GM21786 (cell line): Measurements from ENCODE around the gene RASA3.

ENCODE experiments used
- ATAC-seq: cut with Tn5 transposase; IDR thresholded peaks from one replicate; pipeline ENCODE4 v1.9.1; 2021; ENCODE audit not compliant: unreplicated experiment

Gene RASA3

GRCh38 chr13:114039471-114040141 is 92.8 kb downstream of the RASA3 start:
- ATAC-seq: no peak

GRCh38 chr13:114038900-114039299 is 93.5 kb downstream of the RASA3 start:
- no peak for ATAC-seq

DNA sequence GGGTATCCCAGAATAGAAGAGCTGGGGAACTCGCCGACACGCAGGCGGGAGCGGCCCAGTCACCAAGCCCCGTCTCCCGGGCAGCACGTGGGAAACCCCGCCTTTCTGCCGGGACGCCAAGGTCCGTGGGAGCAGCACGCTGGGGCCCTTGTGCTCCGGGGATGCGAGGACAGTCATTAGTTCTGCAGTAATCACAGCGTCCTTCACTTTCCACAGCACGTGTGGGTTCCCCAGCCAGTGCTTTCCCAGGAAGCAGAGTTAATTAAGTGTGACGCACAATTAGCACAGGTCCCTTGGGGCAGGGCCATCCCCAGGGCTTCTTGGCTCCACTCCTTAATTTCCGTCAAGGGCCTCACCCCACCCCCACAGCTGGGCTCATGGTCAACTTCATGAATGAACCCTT is 94.2 kb downstream of the RASA3 start:
- no peak for ATAC-seq

GRCh38 chr13:114037674-114038073 is 94.7 kb downstream of the RASA3 start:
- ATAC-seq: no peak

DNA sequence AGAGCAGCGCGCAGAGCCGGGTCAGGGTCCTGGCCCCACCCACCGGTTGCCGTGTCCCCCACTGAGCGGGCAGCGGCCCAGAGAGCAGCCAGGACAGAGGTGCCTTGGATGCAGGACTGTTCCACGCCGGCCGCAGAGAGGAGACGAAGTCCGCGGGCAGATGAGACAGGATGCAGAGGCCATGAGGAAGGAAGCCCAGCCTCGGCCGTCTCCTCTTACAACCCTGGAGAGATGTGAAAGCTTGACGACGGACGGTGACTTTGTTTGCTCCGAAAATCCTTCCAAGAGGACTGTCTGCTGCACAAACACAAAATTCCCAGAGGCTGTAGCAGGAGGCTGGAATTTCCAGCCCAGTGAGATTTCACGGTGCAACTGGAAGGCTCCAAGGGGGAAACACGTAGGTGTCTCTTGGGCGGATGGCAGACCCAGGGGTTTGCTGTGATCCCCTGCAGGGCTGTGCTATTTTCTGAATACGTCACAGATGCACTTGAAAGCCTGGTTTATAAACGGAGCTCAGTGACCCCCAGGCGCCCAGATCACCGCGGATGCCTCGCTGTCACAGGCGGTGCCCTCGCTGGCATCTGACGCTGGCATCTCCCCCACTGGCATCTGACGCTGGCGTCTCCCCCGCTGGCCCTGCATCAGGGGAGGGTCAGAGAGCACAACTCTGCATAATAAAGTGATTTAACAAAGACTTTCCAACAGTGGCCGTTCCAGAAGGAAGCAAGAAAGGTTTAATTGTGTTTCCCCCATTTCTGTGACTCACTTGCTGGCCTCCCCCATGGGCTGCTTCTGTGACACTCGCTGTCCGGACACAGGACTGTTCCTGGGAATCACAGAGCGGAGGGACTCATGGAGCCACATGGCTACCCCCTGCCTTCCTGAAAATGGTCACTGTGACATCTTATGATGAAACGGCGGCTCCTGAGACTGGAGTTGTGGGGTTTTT is 96.6 kb downstream of the RASA3 start:
- ATAC-seq: no peak

- ATAC-seq: no peak
Observed at GRCh38 chr13:114035186-114035582, 97.2 kb downstream of the RASA3 start.

DNA sequence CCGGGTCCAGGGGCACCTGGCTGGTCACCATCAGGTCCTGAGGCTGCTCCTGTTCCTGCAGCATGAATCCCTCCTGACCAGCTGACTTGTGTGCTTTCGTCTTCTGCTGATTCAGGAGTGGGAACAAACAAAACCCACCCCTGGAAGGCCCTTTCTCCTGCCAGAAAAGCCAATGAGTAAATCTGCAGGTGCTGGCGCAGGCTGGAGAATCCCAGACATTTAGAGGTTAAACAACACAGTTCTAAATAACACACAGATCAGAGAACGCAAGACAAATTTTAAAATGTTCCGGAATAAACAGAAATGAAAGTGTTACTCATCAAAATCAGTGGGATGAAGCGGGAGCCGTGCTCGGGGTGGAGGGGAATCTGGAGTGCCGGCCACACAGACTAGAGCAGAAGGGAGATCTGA is 97.9 kb downstream of the RASA3 start:
- no peak for ATAC-seq

DNA sequence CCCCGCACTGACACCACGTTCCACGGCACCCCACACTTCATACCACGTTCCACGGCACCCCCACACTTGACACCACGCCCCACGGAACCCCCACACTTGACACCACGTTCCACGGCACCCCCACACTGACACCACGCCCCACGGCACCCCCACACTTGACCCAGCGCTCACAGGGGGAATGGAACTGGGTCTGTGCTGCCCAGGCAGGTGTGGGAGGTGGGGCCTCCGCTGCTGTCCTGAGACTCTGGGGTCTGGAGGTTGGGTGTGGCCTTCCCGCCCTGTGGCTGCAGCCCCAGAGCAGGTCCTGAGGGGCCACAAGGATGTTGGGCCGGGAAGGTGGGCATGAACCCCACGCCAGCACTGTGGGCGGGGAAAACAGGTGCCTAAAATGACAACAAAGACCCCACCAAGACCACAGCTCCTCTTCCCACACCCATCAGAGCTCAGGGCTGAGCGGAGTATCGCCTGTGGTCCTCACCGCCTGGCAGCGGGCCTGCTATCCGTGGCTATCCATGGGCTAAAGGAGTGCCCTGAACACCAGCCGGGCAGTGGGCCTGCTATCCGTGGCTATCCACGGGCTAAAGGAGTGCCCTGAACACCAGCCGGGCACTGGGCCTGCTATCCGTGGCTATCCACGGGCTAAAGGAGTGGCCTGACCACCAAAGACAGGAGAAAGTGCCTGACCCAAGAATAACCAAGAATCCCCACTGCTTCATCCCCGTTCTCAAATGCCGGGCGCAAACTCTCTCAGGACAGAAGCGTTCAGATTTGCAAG is 98.7 kb downstream of the RASA3 start:
- no peak for ATAC-seq

- no peak for ATAC-seq
Observed at GRCh38 chr13:114032126-114032799, 100.2 kb downstream of the RASA3 start.

DNA sequence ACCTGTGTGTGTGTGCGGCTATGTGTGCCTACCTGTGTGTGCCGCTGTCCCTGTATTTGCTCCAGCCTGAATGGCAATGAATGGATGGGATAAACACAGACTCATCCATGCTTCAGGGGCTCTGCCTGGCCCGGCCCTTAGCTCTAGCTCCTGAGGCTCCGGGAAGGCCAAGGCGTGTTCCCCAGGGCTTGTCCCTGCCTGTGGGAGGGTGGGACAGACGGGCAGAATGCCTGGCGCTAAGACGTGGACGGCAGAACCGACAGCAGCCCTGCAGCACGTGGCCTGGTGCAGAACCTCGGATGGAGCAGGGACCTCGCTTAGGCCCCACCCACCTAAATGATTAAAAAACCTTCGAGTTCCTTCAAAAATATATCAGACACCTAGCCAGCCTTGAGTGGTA is 100.8 kb downstream of the RASA3 start:
- ATAC-seq: no peak

DNA sequence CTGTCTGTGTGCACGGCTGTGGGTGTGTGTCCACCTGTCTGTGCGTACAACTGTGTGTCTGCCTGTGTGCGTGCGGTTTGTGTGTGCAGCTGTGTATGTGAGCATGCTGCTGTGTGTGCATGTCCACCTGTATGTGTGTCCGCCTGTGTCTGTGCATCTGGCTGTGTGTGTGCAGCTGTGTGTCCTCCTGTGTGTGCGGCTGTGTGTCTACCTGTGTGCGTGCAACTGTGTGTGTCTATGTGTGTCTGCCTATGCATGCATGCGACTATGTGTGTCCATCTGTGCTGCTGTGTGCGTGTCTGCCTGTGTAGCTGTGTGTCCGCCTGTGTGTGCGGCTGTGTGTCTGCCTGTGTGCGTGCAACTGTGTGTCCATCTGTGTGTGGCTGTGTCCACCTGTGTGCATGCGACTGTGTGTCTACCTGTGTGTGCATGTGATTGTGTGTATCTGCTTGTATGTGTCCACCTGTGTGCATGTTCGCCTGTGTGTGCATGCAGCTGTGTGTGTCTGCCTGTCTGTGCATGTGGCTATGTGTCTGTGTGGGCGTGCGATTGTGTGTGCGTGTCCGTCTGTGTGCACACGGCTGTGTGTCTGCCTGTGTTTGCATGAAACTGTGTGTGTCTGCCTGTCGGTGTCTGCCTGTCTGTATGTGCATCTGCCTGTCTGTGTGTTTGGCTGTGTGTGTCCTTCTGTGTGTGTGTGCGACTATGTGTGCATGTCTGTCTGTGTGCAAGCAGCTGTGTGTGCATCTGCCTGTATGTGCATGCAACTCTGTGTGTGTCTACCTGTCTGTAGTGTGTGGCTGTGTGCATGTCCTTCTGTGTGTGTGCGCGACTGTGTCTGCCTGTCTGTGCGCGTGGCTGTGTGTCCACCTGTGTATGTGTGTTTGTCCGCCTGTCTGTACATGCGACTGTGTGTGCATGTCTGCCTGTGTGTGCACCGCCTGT is 101.5 kb downstream of the RASA3 start:
- no peak for ATAC-seq

GRCh38 chr13:114029866-114030625 is 102.4 kb downstream of the RASA3 start:
- no peak for ATAC-seq

DNA sequence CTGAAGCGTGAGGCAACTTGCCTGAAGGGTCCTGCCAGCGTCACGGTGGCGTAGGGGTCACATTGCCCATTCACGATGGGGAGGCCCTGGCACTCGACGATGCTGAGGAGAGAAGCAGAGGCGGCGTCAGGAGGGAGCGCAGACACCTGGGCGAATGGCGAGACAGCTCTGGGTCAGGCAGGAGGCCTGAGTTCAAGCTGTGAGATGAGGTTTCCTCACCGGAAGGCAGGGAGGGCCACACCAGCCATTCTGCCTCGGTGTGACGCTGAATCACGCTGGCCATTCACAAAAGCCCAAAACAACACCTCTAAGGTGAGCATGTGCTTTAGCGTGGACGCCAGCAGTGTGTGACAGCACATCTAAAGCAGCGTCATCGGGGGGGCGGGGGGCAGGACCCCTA is 104.6 kb downstream of the RASA3 start:
- ATAC-seq: no peak

GRCh38 chr13:114027046-114027715 is 105.2 kb downstream of the RASA3 start:
- no peak for ATAC-seq

- no peak for ATAC-seq
Observed at GRCh38 chr13:114026481-114026880, 105.9 kb downstream of the RASA3 start.

DNA sequence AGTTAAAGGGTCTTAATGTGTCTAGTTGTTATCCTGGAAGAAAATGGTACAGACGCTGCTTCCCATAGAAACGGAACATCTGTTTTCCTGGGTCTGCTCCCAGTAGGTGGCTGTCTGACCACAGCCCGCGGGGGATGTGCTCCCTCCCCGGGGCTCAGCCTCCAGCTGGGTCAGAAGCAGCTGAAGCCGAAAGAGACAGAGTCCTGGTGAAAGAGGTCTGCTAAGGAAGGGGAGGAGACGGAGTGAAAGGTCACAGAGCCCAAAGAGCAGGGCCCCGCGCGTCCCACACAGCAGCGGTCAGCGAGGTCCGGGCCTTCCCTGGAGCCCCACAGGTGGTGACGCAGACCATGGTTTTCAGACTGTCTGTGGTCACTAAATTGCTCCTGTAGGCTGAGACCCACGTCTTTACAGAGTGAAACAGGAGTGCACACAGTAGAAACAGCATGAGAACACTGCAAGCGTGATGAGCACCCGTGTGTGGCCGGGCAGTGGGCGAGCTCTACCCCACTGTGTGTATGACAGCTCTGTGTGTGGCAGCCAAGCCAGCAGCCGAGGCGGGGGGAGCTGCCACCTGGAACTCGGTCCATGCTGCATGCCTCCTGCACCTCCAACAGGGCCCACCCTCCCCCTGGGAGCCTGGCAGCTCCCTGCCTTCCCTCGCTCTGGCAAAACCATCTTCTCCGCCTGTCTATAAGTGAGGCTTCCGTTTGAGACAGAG is 106.5 kb downstream of the RASA3 start:
- ATAC-seq: peak; percentile 35

- ATAC-seq: no peak
Observed at GRCh38 chr13:114025405-114025713, 107.1 kb downstream of the RASA3 start.
